Right atrium auricular region (tissue), 2 donors: ENCODE measurements around the gene ANKRD6. TPM values are rescaled to one million over a fixed set of nuclear protein-coding genes. Genes with fewer than 3 reads are reported as not detected.

Experiments used
- DNase-seq: peaks from one replicate; pipeline ENCODE4 v3.0.0-alpha.2; 2019; ENCODE audit warnings: low spot score
- H3K27ac ChIP-seq, 2 donors: fragments of 200-600 bp; sonication (generic); 1 replicate in 1 of 2; 2 replicates in 1 of 2; pipeline ENCODE4 v1.5.1; 2016 to 2019
- H3K27me3 ChIP-seq, 2 donors: fragments of 200-600 bp; sonication (generic); one replicate each; pipeline versions ENCODE4 v1.5.1 to v1.6.0; 2017 to 2019
- H3K36me3 ChIP-seq: fragments of 200-600 bp; sonication (generic); one replicate; pipeline ENCODE4 v1.5.1; 2016
- H3K4me1 ChIP-seq, 2 donors: fragments of 200-600 bp; sonication (generic); one replicate each; pipeline versions ENCODE4 v1.5.1 to v1.6.0; 2017 to 2019
- H3K4me3 ChIP-seq, 2 donors: fragments of 200-600 bp; sonication (generic); 1 replicate in 1 of 2; 2 replicates in 1 of 2; pipeline ENCODE4 v1.5.1; 2017 to 2019; ENCODE audit warnings: mild to moderate bottlenecking in 1 of 2, moderate library complexity in 1 of 2
- H3K9me3 ChIP-seq, 2 donors: fragments of 200-600 bp; sonication (generic); one replicate each; pipeline ENCODE4 v1.5.1; 2019
- total RNA-seq, 2 donors: library from RNA; depleted of rRNA; stranded (reverse); fragments of >200 nt; gene quantifications; one replicate each; pipeline ENCODE4 v1.1.0, GENCODE V29; 2016
- TF ChIP-seq, protein P1 (sequence below), 2 donors: fragments of 200-600 bp; sonication (generic); IDR thresholded peaks; one replicate each; pipeline ENCODE4 v1.5.1; 2019; ENCODE audit warnings: antibody characterized with exemption in 2 of 2

Gene ANKRD6
- total RNA-seq, 2 donors from 2014 or later, result 9.2 to 12.3 TPM

GRCh38 chr6:89555031-89555430 lies 122.1 kb downstream of the ANKRD6 start:
- TF ChIP-seq, protein P1, sequence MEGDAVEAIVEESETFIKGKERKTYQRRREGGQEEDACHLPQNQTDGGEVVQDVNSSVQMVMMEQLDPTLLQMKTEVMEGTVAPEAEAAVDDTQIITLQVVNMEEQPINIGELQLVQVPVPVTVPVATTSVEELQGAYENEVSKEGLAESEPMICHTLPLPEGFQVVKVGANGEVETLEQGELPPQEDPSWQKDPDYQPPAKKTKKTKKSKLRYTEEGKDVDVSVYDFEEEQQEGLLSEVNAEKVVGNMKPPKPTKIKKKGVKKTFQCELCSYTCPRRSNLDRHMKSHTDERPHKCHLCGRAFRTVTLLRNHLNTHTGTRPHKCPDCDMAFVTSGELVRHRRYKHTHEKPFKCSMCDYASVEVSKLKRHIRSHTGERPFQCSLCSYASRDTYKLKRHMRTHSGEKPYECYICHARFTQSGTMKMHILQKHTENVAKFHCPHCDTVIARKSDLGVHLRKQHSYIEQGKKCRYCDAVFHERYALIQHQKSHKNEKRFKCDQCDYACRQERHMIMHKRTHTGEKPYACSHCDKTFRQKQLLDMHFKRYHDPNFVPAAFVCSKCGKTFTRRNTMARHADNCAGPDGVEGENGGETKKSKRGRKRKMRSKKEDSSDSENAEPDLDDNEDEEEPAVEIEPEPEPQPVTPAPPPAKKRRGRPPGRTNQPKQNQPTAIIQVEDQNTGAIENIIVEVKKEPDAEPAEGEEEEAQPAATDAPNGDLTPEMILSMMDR (IDR thresholded peaks at IDR 0.05), result no peak
- H3K4me1 ChIP-seq, result peaks cover 0 to 8% of the 10 kb centered on the region in 2 donors
- H3K9me3 ChIP-seq, result no peaks in the 10 kb centered on the region
- no peak overlapping the region for H3K27ac ChIP-seq
- no peak overlapping the region for H3K4me3 ChIP-seq
- no peaks in the 10 kb centered on the region for H3K36me3 ChIP-seq
- no peaks in the 10 kb centered on the region for H3K27me3 ChIP-seq
- DNase-seq, result no peak

GRCh38 chr6:89555806-89556205 lies 122.9 kb downstream of the ANKRD6 start:
- Histone ChIP-seq H3K9me3 (no peaks in the 10 kb centered on the region), H3K36me3 (no peaks in the 10 kb centered on the region), H3K4me1 (peaks cover 0 to 8% of the 10 kb centered on the region in 2 donors), H3K27ac (no peak overlapping the region), H3K4me3 (no peak overlapping the region), H3K27me3 (no peaks in the 10 kb centered on the region)
- TF ChIP-seq, protein P1 (IDR thresholded peaks at IDR 0.05), result no peak
- no peak for DNase-seq

DNA sequence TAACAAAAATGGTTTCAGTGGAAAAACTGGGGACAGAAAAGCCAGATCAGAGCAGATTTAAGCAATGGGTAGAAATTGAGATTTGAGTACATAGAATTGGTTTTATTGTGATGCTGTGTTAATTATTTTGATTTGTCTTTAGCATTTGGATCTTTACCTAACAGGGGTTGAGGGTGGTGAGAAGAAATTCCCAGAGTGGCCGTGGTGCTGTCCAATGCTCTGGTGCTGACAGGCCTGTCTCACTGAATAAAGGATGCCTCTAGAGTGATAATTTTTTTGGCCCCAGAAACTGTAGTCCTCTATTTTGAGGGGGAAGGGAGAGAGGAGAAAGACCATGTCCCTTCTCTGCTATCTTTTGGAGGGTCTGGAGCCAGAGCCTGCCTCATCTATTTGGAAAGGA lies 126.5 kb downstream of the ANKRD6 start:
- TF ChIP-seq, protein P1 (IDR thresholded peaks at IDR 0.05), result no peak
- no peak for DNase-seq
- H3K27me3 ChIP-seq, result no peaks in the 10 kb centered on the region
- no peak overlapping the region for H3K4me3 ChIP-seq
- H3K4me1 ChIP-seq, result peaks cover 0 to 5% of the 10 kb centered on the region in 2 donors
- no peaks in the 10 kb centered on the region for H3K36me3 ChIP-seq
- no peaks in the 10 kb centered on the region for H3K9me3 ChIP-seq
- H3K27ac ChIP-seq, result no peak overlapping the region

DNA sequence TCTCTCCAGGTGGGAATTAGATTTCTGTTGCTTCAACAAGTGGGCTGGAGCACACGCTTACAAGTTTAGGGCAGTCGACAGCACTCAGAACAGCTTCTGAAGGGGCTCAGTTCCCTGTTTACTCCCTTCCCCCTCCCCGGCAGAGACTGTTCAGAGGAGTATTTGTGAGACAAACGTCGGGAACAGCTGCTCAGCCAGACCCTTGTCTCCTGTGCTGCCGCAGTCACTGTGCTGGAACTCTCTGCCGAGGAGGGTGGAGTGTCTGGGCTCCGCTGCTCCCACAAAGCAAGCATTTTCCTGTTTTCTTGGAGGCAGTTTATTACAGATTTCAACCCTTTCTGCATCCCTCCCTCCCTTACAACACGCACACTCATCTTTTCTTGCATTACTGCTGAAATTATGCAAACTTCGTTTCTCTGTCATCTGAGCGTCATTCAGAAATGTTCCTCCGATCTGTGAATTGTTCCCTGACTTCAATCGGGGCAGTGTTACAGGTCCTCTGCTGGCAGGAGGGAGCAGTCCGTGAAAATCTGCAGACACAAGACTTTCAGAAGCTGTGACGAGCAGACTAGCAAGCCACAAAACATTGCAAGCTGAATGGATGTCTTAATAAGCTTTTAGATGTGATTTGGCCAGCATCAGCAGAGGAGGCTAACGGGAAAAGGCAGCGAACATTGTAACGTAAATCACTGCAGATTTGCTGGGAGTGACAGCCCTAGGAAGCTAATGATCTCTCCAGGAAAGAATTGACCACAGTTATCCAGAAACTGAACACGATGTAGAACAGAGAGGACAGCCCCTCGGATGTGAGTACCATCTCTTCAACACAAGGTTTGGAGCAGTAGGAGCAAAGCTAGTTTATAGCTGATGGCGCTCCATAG lies 129.4 kb downstream of the ANKRD6 start:
- Histone ChIP-seq H3K4me3 (peak overlapping the region in 1 of 2 donors; percentile 23), H3K27ac (peak overlapping the region; percentile 22 to 45), H3K9me3 (no peaks in the 10 kb centered on the region), H3K36me3 (no peaks in the 10 kb centered on the region), H3K4me1 (peaks cover 0 to 16% of the 10 kb centered on the region in 2 donors), H3K27me3 (no peaks in the 10 kb centered on the region)
- no peak for DNase-seq
- TF ChIP-seq, protein P1 (IDR thresholded peaks at IDR 0.05), result no peak

- Histone ChIP-seq H3K4me1 (peaks cover 0 to 22% of the 10 kb centered on the region in 2 donors), H3K9me3 (no peaks in the 10 kb centered on the region), H3K36me3 (no peaks in the 10 kb centered on the region), H3K27ac (no peak overlapping the region), H3K27me3 (no peaks in the 10 kb centered on the region), H3K4me3 (no peak overlapping the region)
- DNase-seq, result no peak
- TF ChIP-seq, protein P1 (IDR thresholded peaks at IDR 0.05), result no peak
These were observed 130.9 kb downstream of the ANKRD6 start for GRCh38 chr6:89563866-89564265.
